Panc1 (cell line): Measurements from ENCODE around the gene CACNA1A. TPM values are rescaled to one million over a fixed set of nuclear protein-coding genes. Genes with fewer than 3 reads are reported as not detected.

Source experiments
- ATAC-seq: fragments of 200-7000 bp; cut with Tn5 transposase; 2 replicates; pipeline ENCODE4 v1.9.1; 2020; ENCODE audit warnings: mild to moderate bottlenecking, moderate library complexity
- BruUV-seq: library from RNA; stranded (reverse); fragments of 400-500 nt; replicated peaks from 2 replicates; lab custom pipeline; 2021; lab: Mats Ljungman, UMichigan
- CTCF ChIA-PET: fragments of 300-600 bp; sonication (Branson Sonifier 250); formaldehyde crosslinking; loops from one replicate; lab custom pipeline; 2022; ENCODE audit warnings: antibody characterized with exemption; lab: Charles Lee
- POLR2A ChIA-PET: fragments of 300-600 bp; sonication (Branson Sonifier 250); formaldehyde crosslinking; loops from one replicate; lab custom pipeline; 2022; ENCODE audit warnings: antibody characterized with exemption; lab: Charles Lee
- DNase-seq: peaks from one replicate; pipeline ENCODE4 v3.0.0-alpha.2; 2010; ENCODE audit warnings: low read depth, low spot score
- H3K27ac ChIP-seq: 2 replicates; pipeline ENCODE4 v1.5.1; 2011; ENCODE audit warnings: mild to moderate bottlenecking, low read length, inconsistent platforms
- H3K27me3 ChIP-seq: fragments of 200-500 bp; sonication (Bioruptor generic); 2 replicates; pipeline ENCODE4 v1.6.0; 2014; ENCODE audit warnings: low read length, inconsistent platforms; ENCODE audit not compliant: control insufficient read depth, insufficient read depth
- H3K36me3 ChIP-seq: fragments of 200-500 bp; sonication (Bioruptor generic); 2 replicates; pipeline ENCODE4 v1.5.1; 2014; ENCODE audit warnings: inconsistent platforms, mild to moderate bottlenecking, low read length, moderate library complexity; ENCODE audit not compliant: control insufficient read depth, insufficient read depth
- H3K4me1 ChIP-seq: 2 replicates; pipeline ENCODE4 v1.5.1; 2011; ENCODE audit warnings: inconsistent platforms, mild to moderate bottlenecking, low read length, moderate library complexity; ENCODE audit not compliant: control insufficient read depth, insufficient read depth
- H3K4me3 ChIP-seq, 2 experiments: 2 replicates each; pipeline ENCODE4 v1.5.1; 2011 to 2012; ENCODE audit warnings: low read depth in 2 of 2, low read length in 2 of 2, mild to moderate bottlenecking in 2 of 2, inconsistent platforms in 1 of 2, moderate library complexity in 1 of 2
- H3K9me3 ChIP-seq: fragments of 200-500 bp; sonication (Bioruptor generic); 2 replicates; pipeline ENCODE4 v1.5.1; 2014; ENCODE audit warnings: low read depth, mild to moderate bottlenecking, inconsistent platforms, low read length, moderate library complexity; ENCODE audit not compliant: control insufficient read depth, insufficient read depth
- CTCF ChIP-seq: fragments of 450-650 bp; IDR thresholded peaks from 2 replicates; pipeline ENCODE4 v1.5.1; 2017; ENCODE audit warnings: mild to moderate bottlenecking
- POLR2AphosphoS5 ChIP-seq: IDR thresholded peaks from 2 replicates; pipeline ENCODE4 v1.6.1; 2012; ENCODE audit warnings: mild to moderate bottlenecking, low read depth, low read length, moderate library complexity
- REST ChIP-seq, 2 experiments: IDR thresholded peaks; 2 replicates each; pipeline ENCODE4 v1.6.1; 2011 to 2012; ENCODE audit warnings: low read depth in 2 of 2, control low read depth in 1 of 2, low read length in 1 of 2, mild to moderate bottlenecking in 1 of 2, moderate library complexity in 1 of 2; ENCODE audit not compliant: insufficient read depth in 1 of 2
- SIN3A ChIP-seq: IDR thresholded peaks from 2 replicates; pipeline ENCODE4 v1.6.1; 2012; ENCODE audit warnings: low read depth, mild to moderate bottlenecking, low read length, moderate library complexity, borderline replicate concordance; ENCODE audit not compliant: insufficient read depth
- TCF7L2 ChIP-seq: IDR thresholded peaks from 2 replicates; pipeline ENCODE4 v1.6.1; 2011; ENCODE audit warnings: mild to moderate bottlenecking, low read depth, low read length, inconsistent platforms
- in situ Hi-C: cut with HindIII; loops from 2 replicates; pipeline ENCODE4 v1.10.0; 2016; ENCODE audit warnings: low sequenced_read_pairs, low pct_unique_long_range_greater_than_20kb
- intact Hi-C: fragments of 100-400 bp; cut with micrococcal nuclease; formaldehyde crosslinking; loops from one replicate; pipeline ENCODE4 v1.10.0; 2022; ENCODE audit not compliant: unreplicated experiment
- total RNA-seq: library from RNA; stranded (reverse); gene quantifications from one replicate; pipeline ENCODE4 v1.2.1, GENCODE V29; 2021; ENCODE audit not compliant: unreplicated experiment

Gene CACNA1A
- total RNA-seq, 1 experiment from 2014 or later = 0.51 TPM

DNA sequence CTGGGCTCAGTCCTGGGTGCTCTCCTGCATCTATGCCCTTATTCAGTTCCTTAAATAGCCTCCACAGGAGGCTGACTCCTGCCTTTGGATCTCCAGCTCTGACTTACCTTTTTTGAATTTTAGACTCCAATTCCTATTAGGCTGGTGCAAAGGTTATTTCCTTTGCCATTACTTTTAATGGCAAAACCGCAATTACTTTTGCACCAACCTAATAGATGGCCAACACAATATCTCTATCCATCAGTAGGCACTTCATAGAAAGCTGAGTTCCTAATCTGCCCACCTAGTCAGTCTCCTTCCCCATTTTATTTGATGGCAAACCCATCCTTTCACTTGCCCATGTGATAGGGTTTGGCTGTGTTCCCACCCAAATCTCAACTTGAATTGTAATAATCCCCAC is 95.3 kb downstream of the CACNA1A start:
- no peak overlapping the region for H3K27ac ChIP-seq
- ChIA-PET CTCF (no interaction called here), POLR2A (no interaction called here)
- H3K9me3 ChIP-seq = no peaks in the 10 kb centered on the region
- in situ Hi-C loops (no loop called here), intact Hi-C loops (no loop called here)
- H3K4me3 ChIP-seq = no peak overlapping the region
- no peaks in the 10 kb centered on the region for H3K27me3 ChIP-seq
- TF ChIP-seq TCF7L2 = no peak
- TF ChIP-seq SIN3A = no peak
- TF ChIP-seq CTCF = no peak
- no peaks in the 10 kb centered on the region for H3K4me1 ChIP-seq
- no TSS peak for BruUV-seq
- ATAC-seq = no peak
- H3K36me3 ChIP-seq = no peaks in the 10 kb centered on the region
- DNase-seq = no peak

GRCh38 chr19:13408889-13409518 is 97.3 kb downstream of the CACNA1A start:
- ChIA-PET POLR2A (no interaction called here), CTCF (no interaction called here)
- Histone ChIP-seq H3K27ac (no peak overlapping the region), H3K36me3 (no peaks in the 10 kb centered on the region), H3K4me3 (no peak overlapping the region), H3K4me1 (no peaks in the 10 kb centered on the region), H3K9me3 (no peaks in the 10 kb centered on the region), H3K27me3 (no peaks in the 10 kb centered on the region)
- intact Hi-C loops (no loop called here), in situ Hi-C loops (no loop called here)
- no peak for ATAC-seq
- TF ChIP-seq POLR2AphosphoS5 = no peak
- TF ChIP-seq TCF7L2 = no peak
- no peak for TF ChIP-seq CTCF
- TF ChIP-seq REST (IDR thresholded peaks at IDR 0.05; ENCODE audit: insufficient read depth in 1 of 2, low read depth in 2 of 2, low read length in 1 of 2) = no peak
- TF ChIP-seq SIN3A = no peak
- DNase-seq = no peak
- BruUV-seq = no TSS peak
